Erythroblast (primary cell): ENCODE results near the gene LRRC8C.

Experiments
- GATA1 ChIP-seq: IDR thresholded peaks from 2 replicates; pipeline ENCODE4 v1.6.1; 2011; ENCODE audit warnings: low read depth, mild to moderate bottlenecking, control low read depth, low read length, moderate library complexity
- POLR2A ChIP-seq: IDR thresholded peaks from 2 replicates; pipeline ENCODE4 v1.6.1; 2011; ENCODE audit warnings: mild to moderate bottlenecking, low read length

GRCh38 chr1:89637496-89637895 is 4.6 kb downstream of the LRRC8C start:
- TF ChIP-seq POLR2A (no peak), GATA1 (no peak)
